Measurements from ENCODE around the gene ITM2A. TPM values are rescaled to one million over a fixed set of nuclear protein-coding genes. Genes with fewer than 3 reads are reported as not detected.

The ITM2A gene
- total RNA-seq, 2 experiments from 2014 or later: 93.9 to 160 TPM

DNA sequence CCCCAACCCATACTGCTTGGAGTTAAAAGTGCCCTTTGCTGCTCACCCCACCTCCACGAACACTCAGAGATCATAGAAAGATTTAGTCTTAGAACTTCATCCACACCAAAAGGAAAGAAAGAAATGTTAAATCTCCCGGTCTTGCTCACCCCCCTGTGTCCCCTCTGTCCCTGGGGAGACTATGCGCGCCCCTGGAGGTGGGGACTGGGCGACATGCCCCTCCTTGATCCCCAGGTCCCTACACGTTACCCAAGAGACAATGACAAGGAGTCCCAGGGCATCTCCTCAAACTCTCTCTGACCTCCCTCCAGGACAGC, 620 bp downstream of the ITM2A start:
- H3K4me3 Mint-ChIP-seq: peak overlapping the region; percentile 100
- DNase-seq: no peak
- H3K36me3 Mint-ChIP-seq: peaks cover 17% of the 10 kb centered on the region
- H3K27me3 Mint-ChIP-seq: no peaks in the 10 kb centered on the region
- CTCF ChIA-PET: no interaction called here
- H3K9me3 Mint-ChIP-seq (ENCODE audit: low read depth): no peaks in the 10 kb centered on the region
- ATAC-seq: no peak
- H3K4me1 Mint-ChIP-seq: peaks cover 31% of the 10 kb centered on the region
- H3K27ac Mint-ChIP-seq: peak overlapping the region; percentile 87

- Mint-ChIP-seq H3K27ac (peak overlapping the region; percentile 81), H3K4me1 (peaks cover 33% of the 10 kb centered on the region), H3K36me3 (peaks cover 24% of the 10 kb centered on the region)
These were observed 1.5 kb downstream of the ITM2A start for GRCh38 chrX:79365591-79365990.

GRCh38 chrX:79364306-79364705, 2.8 kb downstream of the ITM2A start:
- peak overlapping the region; percentile 68 for H3K4me3 Mint-ChIP-seq
- no peaks in the 10 kb centered on the region for H3K27me3 Mint-ChIP-seq
- peak overlapping the region; percentile 65 for H3K27ac Mint-ChIP-seq
- ATAC-seq (no peak), DNase-seq (no peak)
- H3K4me1 Mint-ChIP-seq: peaks cover 34% of the 10 kb centered on the region
- H3K9me3 Mint-ChIP-seq (ENCODE audit: low read depth): no peaks in the 10 kb centered on the region
- H3K36me3 Mint-ChIP-seq: peaks cover 27% of the 10 kb centered on the region
- CTCF ChIA-PET: no interaction called here

More at GRCh38 chrX:79365591-79365990, 1.5 kb downstream of the ITM2A start:
- no peaks in the 10 kb centered on the region for H3K9me3 Mint-ChIP-seq (ENCODE audit: low read depth)
- CTCF ChIA-PET: interaction anchor here (1.0 kb wide), 1 partner anchor 48 kb away, joined by 4 read pairs; no protein-coding TSS in a partner anchor
- ATAC-seq (no peak), DNase-seq (no peak)
- H3K4me3 Mint-ChIP-seq: peak overlapping the region; percentile 100
- no peaks in the 10 kb centered on the region for H3K27me3 Mint-ChIP-seq

DNA sequence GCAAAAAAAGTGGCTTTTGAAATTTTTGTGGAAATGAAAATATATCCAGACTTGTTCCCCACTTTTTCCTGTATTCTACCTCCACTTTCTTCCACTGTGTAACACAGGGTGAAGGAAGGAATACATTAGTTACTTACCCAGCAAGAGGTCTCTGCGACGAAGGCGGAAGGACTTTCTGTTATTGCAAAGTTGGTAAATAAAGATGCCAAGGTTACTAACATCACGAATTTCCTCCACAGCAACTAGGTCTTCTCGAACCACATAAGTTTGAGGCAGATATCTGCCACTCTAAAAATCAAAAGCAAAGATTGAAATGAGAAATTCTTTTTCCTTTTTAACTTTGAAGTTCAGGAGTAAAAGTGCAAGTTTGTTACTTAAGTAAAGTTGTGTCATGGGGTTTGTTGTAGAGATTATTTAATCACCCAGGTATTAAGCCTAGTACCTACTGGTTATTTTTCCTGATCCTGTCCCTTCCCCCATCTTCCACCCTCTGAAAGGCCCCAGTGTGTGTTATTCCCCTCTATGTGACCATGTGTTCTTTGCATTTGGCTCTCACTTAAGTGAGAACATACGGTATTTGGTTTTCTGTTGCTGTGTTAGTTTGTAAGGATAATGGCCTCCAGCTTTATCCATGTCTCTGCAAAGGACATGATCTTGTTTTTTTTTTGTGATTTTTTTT, 5.8 kb downstream of the ITM2A start:
- peak overlapping the region; percentile 69 for H3K27ac Mint-ChIP-seq
- no peak for DNase-seq
- peaks cover 44% of the 10 kb centered on the region for H3K36me3 Mint-ChIP-seq
- H3K4me1 Mint-ChIP-seq: peaks cover 24% of the 10 kb centered on the region
- no peaks in the 10 kb centered on the region for H3K9me3 Mint-ChIP-seq (ENCODE audit: low read depth)
- ATAC-seq: no peak
- H3K4me3 Mint-ChIP-seq: peak overlapping the region; percentile 13
- CTCF ChIA-PET: no interaction called here
- H3K27me3 Mint-ChIP-seq: no peaks in the 10 kb centered on the region

- CTCF ChIA-PET: no interaction called here
- ATAC-seq (no peak), DNase-seq (no peak)
- Mint-ChIP-seq H3K27ac (peak overlapping the region; percentile 56), H3K36me3 (peaks cover 10% of the 10 kb centered on the region), H3K4me1 (peaks cover 10% of the 10 kb centered on the region), H3K9me3 (ENCODE audit: low read depth) (peaks cover 3% of the 10 kb centered on the region), H3K27me3 (no peaks in the 10 kb centered on the region), H3K4me3 (peak overlapping the region; percentile 63)
These were observed 30.0 kb downstream of the ITM2A start for GRCh38 chrX:79336869-79337815.

GRCh38 chrX:79330022-79330421, 37.1 kb downstream of the ITM2A start:
- Mint-ChIP-seq H3K9me3 (ENCODE audit: low read depth) (no peaks in the 10 kb centered on the region), H3K27ac (no peak overlapping the region)
- CTCF ChIA-PET: no interaction called here

GRCh38 chrX:79325263-79325958, 41.7 kb downstream of the ITM2A start:
- no peaks in the 10 kb centered on the region for H3K36me3 Mint-ChIP-seq
- no peaks in the 10 kb centered on the region for H3K9me3 Mint-ChIP-seq (ENCODE audit: low read depth)
- H3K4me3 Mint-ChIP-seq: peak overlapping the region; percentile 64
- CTCF ChIA-PET: interaction anchor here (1.6 kb wide), 1 partner anchor 10 kb away, joined by 4 read pairs; no protein-coding TSS in a partner anchor
- no peaks in the 10 kb centered on the region for H3K27me3 Mint-ChIP-seq
- peak overlapping the region; percentile 74 for H3K27ac Mint-ChIP-seq
- peaks cover 8% of the 10 kb centered on the region for H3K4me1 Mint-ChIP-seq
- ATAC-seq (peak; percentile 72), DNase-seq (peak; percentile 53)

More at GRCh38 chrX:79330022-79330421, 37.1 kb downstream of the ITM2A start:
- peaks cover 6% of the 10 kb centered on the region for H3K4me1 Mint-ChIP-seq
- ATAC-seq: no peak
- peaks cover 2% of the 10 kb centered on the region for H3K36me3 Mint-ChIP-seq
- H3K27me3 Mint-ChIP-seq: no peaks in the 10 kb centered on the region
- no peak overlapping the region for H3K4me3 Mint-ChIP-seq
- no peak for DNase-seq

Other genes starting within 250 kb of the ITM2A start
- gene GPR174, start 222.6 kb downstream of the ITM2A start, total RNA-seq: 10 to 100 TPM; 48.0 to 76.9 TPM

Measured in activated CD8-positive, alpha-beta memory T cell treated with anti-CD3 and anti-CD28 coated beads, Interleukin-2, amount 10 ng/mL, durations not matched to agents 7 days and 5 days (primary cell).